Measurements from ENCODE around the gene GSG1L.

DNA sequence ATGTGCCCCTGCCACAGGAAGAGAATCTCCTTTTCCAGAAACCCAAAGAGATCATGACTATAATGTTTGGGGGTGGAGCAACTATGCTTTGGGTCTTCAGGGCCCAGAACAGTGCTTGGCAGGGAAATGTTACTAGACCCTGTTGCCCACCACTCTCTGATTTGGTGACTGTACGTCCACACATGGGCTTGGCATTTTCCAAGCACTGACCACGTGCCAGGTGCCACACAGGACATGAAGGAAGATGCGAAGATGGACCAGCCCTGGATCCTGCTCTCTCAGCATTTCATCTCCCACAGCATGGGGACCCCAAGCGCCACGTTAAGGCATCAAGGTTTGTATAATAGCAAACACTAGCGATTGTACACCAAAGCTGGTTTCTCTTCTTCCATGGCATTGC, 50.1 kb downstream of the GSG1L start:
- TF ChIP-seq, protein P1, sequence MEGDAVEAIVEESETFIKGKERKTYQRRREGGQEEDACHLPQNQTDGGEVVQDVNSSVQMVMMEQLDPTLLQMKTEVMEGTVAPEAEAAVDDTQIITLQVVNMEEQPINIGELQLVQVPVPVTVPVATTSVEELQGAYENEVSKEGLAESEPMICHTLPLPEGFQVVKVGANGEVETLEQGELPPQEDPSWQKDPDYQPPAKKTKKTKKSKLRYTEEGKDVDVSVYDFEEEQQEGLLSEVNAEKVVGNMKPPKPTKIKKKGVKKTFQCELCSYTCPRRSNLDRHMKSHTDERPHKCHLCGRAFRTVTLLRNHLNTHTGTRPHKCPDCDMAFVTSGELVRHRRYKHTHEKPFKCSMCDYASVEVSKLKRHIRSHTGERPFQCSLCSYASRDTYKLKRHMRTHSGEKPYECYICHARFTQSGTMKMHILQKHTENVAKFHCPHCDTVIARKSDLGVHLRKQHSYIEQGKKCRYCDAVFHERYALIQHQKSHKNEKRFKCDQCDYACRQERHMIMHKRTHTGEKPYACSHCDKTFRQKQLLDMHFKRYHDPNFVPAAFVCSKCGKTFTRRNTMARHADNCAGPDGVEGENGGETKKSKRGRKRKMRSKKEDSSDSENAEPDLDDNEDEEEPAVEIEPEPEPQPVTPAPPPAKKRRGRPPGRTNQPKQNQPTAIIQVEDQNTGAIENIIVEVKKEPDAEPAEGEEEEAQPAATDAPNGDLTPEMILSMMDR (conservative IDR thresholded peaks at IDR 0.05): no peak
- TF ChIP-seq ZFX (IDR thresholded peaks at IDR 0.05): no peak

All from C4-2B (cell line).